Adrenal gland (tissue), 12 donors: ENCODE results near the gene LY6G6F. TPM values are rescaled to one million over a fixed set of nuclear protein-coding genes. Genes with fewer than 3 reads are reported as not detected.

Source experiments
- DNase-seq, 7 donors: peaks; one replicate each; pipeline ENCODE4 v3.0.0-alpha.2; 2019 to 2020
- H3K27ac ChIP-seq, 5 donors: fragments of 200-600 bp; sonication (generic) in 4 of 5; 1 replicate in 3 of 5; 2 replicates in 2 of 5; pipeline versions ENCODE4 v1.5.1 to v1.8.0; 2016 to 2020; ENCODE audit warnings: mild to moderate bottlenecking in 1 of 5
- H3K27me3 ChIP-seq: fragments of 200-600 bp; 2 replicates; pipeline ENCODE4 v1.8.0; 2021
- H3K36me3 ChIP-seq, 2 donors: fragments of 200-600 bp; replicated peaks in 1 of 2; 1 replicate in 1 of 2; 2 replicates in 1 of 2; pipeline versions ENCODE4 v1.5.1 to v1.8.0; 2018 to 2022
- H3K4me1 ChIP-seq, 2 donors: fragments of 200-600 bp; replicated peaks in 1 of 2; 1 replicate in 1 of 2; 2 replicates in 1 of 2; pipeline versions ENCODE4 v1.5.1 to v1.8.0; 2018 to 2021
- H3K4me3 ChIP-seq, 4 donors: fragments of 200-600 bp; sonication (generic) in 3 of 4; one replicate each; pipeline ENCODE4 v1.5.1; 2016 to 2018
- H3K9me3 ChIP-seq, 3 donors: fragments of 200-600 bp; sonication (generic) in 1 of 3; replicated peaks in 1 of 3; 1 replicate in 2 of 3; 2 replicates in 1 of 3; pipeline versions ENCODE4 v1.5.1 to v1.8.0; 2016 to 2021
- POLR2A ChIP-seq, 2 donors: fragments of 450-650 bp; IDR thresholded peaks; one replicate each; pipeline ENCODE4 v1.6.1; 2017; ENCODE audit warnings: antibody characterized with exemption in 2 of 2, mild to moderate bottlenecking in 2 of 2, moderate library complexity in 1 of 2
- WGBS, 4 donors: extraction: QIAGEN DNeasy Blood & Tissue Kit in 2 of 4; methylation state at CpG; one replicate each; pipeline versions ENCODE4 v1.1.5 to v1.1.7; 2013 to 2017; 5-methylcytosine and 5-hydroxymethylcytosine counted together
- intact Hi-C, 2 donors: fragments of 100-400 bp; cut with DNase I; formaldehyde crosslinking; loops; one replicate each; pipeline versions ENCODE4 v1.14.1 to v1.15.0; 2022 to 2023
- polyA plus RNA-seq, 3 donors: library from polyadenylated mRNA; stranded (reverse); fragments of 200-250 nt in 2 of 3; fragments of 350-450 nt in 1 of 3; fragmentation: Illumina TruSeq in 1 of 3; extraction: RNeasy Lipid Tissue Mini Kit (QIAGEN cat#74804) in 1 of 3; gene quantifications; one replicate each; pipeline ENCODE4 v1.2.3, GENCODE V29; 2013 to 2014
- total RNA-seq, 9 donors: library from RNA; depleted of rRNA in 4 of 9; stranded (reverse); fragments of >200 nt in 4 of 9; fragments of 120-200 nt in 1 of 9; fragmentation: NEBNext Ultra II Directional in 1 of 9; extraction: Animal tissue kit (Norgen Biotek cat#: 25700) in 1 of 9; gene quantifications; one replicate each; pipeline versions ENCODE4 v1.1.0 to v1.2.4, GENCODE V29; 2013 to 2023
- TF ChIP-seq, protein P1 (sequence below), 6 experiments: fragments of 450-650 bp in 4 of 6; fragments of 200-600 bp in 2 of 6; sonication (generic) in 1 of 6; IDR thresholded peaks; 1 replicate in 5 of 6; 2 replicates in 1 of 6; pipeline versions ENCODE4 v1.5.1 to v1.8.0; 2016 to 2021; ENCODE audit warnings: antibody characterized with exemption in 6 of 6, mild to moderate bottlenecking in 2 of 6, moderate library complexity in 1 of 6
- donor health status: healthy with polysubstance abuse.
- donor health status: Bipolar disorder and iron deficiency.
- donor health status: DM: yes; HTN: yes; CAD: no.
- donor health status: DM: no; HTN: no; CAD: no.
- donor health status: DM: no; HTN: no; CAD: no.
- donor health status: DM: yes; HTN: yes; CAD: no.

Gene LY6G6F
- total and polyA plus RNA-seq, 12 donors: 0.44 TPM; not detected in 11

GRCh38 chr6:31741815-31742214 lies 35.1 kb downstream of the LY6G6F start:
- intact Hi-C loops: no loop called here
- WGBS, 4 donors: 89 to 96% (median 91%) methylated on average over 2 of the region's 2 CpGs
- H3K4me3 ChIP-seq: no peak overlapping the region
- H3K36me3 ChIP-seq: no peaks in the 10 kb centered on the region
- peaks cover 10 to 35% of the 10 kb centered on the region in 2 donors for H3K4me1 ChIP-seq
- no peak overlapping the region for H3K27ac ChIP-seq
- no peak for DNase-seq
- no peaks in the 10 kb centered on the region for H3K27me3 ChIP-seq
- TF ChIP-seq POLR2A (IDR thresholded peaks at IDR 0.05): no peak
- TF ChIP-seq, protein P1, sequence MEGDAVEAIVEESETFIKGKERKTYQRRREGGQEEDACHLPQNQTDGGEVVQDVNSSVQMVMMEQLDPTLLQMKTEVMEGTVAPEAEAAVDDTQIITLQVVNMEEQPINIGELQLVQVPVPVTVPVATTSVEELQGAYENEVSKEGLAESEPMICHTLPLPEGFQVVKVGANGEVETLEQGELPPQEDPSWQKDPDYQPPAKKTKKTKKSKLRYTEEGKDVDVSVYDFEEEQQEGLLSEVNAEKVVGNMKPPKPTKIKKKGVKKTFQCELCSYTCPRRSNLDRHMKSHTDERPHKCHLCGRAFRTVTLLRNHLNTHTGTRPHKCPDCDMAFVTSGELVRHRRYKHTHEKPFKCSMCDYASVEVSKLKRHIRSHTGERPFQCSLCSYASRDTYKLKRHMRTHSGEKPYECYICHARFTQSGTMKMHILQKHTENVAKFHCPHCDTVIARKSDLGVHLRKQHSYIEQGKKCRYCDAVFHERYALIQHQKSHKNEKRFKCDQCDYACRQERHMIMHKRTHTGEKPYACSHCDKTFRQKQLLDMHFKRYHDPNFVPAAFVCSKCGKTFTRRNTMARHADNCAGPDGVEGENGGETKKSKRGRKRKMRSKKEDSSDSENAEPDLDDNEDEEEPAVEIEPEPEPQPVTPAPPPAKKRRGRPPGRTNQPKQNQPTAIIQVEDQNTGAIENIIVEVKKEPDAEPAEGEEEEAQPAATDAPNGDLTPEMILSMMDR (IDR thresholded peaks at IDR 0.05): no peak
- no peaks in the 10 kb centered on the region for H3K9me3 ChIP-seq

- TF ChIP-seq POLR2A (IDR thresholded peaks at IDR 0.05): no peak
- TF ChIP-seq, protein P1 (IDR thresholded peaks at IDR 0.05): no peak
- WGBS, 4 donors: 91 to 95% (median 94%) methylated on average over 3 of the region's 3 CpGs
- Histone ChIP-seq H3K27ac (no peak overlapping the region), H3K4me1 (peaks cover 10 to 24% of the 10 kb centered on the region in 2 donors), H3K36me3 (no peaks in the 10 kb centered on the region), H3K9me3 (no peaks in the 10 kb centered on the region), H3K4me3 (no peak overlapping the region), H3K27me3 (no peaks in the 10 kb centered on the region)
- DNase-seq: no peak
- intact Hi-C loops: no loop called here
These were observed 36.2 kb downstream of the LY6G6F start for GRCh38 chr6:31742894-31743293.

DNA sequence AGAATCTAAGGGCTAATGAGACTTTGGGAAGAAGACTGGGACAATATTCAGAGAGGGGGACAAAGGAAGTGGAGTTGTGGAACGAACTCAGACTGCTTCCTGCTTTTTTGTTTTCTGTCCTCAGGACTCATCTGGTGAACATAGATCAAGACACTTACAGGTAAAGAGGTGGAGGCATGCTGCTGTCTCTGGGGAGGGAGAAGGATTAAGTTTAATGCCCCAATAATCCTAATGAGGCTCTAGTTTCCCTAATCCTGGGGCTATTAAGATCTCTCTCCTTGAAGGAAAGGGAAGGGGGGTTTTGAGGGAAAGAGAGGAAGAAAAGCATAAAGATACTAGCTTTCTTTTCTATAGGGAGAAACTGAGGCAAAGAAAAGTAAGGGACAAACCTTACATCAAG lies 37.8 kb downstream of the LY6G6F start:
- DNase-seq: no peak
- WGBS, 4 donors: 53 to 92% (median 72%) methylated on average over 1 of the region's 1 CpG
- intact Hi-C loops: no loop called here
- Histone ChIP-seq H3K9me3 (no peaks in the 10 kb centered on the region), H3K27ac (no peak overlapping the region), H3K27me3 (no peaks in the 10 kb centered on the region), H3K4me3 (no peak overlapping the region), H3K4me1 (peaks cover 6 to 12% of the 10 kb centered on the region in 2 donors), H3K36me3 (no peaks in the 10 kb centered on the region)
- TF ChIP-seq POLR2A (IDR thresholded peaks at IDR 0.05): no peak
- TF ChIP-seq, protein P1 (IDR thresholded peaks at IDR 0.05): no peak

DNA sequence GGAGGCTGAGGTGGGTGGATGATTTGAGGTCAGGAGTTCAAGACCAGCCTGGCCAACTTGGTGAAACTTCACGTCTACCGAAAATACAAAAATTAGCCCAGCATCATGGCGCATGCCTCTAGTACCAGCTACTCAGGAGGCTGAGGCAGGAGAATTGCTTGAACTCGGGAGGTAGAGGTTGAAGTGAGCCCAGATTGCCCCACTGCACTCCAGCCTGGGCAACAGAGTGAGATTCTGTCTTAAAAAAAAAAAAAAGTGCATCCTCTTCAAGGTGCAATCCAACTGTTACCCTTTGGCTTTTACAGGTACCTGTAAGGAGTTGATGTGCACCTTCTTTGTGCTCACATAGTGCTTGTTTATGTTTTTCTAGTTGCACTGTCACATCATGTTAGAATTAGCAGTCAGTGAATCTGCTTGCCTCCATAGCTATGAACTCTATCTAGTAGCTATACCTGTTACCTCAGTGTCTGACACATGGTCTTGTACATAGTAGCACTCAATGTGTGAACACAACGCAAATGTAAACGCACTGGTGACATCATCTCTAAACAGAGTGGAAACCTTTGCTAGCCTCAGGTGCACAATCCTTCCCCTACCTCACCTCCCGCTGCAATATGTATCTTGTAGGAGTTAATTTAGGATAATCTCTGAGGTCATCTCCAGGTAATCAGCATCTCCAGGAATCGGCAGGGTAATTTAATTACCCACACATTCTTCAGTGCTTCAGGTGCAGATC lies 42.8 kb downstream of the LY6G6F start:
- no peak for DNase-seq
- no peaks in the 10 kb centered on the region for H3K36me3 ChIP-seq
- no peak overlapping the region for H3K4me3 ChIP-seq
- no peak for TF ChIP-seq POLR2A (IDR thresholded peaks at IDR 0.05)
- TF ChIP-seq, protein P1 (IDR thresholded peaks at IDR 0.05): no peak
- no peak overlapping the region for H3K27ac ChIP-seq
- H3K4me1 ChIP-seq: no peaks in the 10 kb centered on the region
- H3K9me3 ChIP-seq: no peaks in the 10 kb centered on the region
- 93 to 95% (median 94%) methylated on average over 8 of the region's 8 CpGs for WGBS, 4 donors
- H3K27me3 ChIP-seq: no peaks in the 10 kb centered on the region
- intact Hi-C loops: no loop called here
